Femur (tissue), 1 donor: ENCODE data around the gene MRTFA.

Experiments used
- DNase-seq: peaks from one replicate; pipeline ENCODE4 v3.0.0-alpha.2; 2017

Gene MRTFA

GRCh38 chr22:40485813-40486667 is 150.5 kb downstream of the MRTFA start:
- peak; percentile 52 for DNase-seq

GRCh38 chr22:40484906-40485669 is 151.4 kb downstream of the MRTFA start:
- peak; percentile 40 for DNase-seq

GRCh38 chr22:40482886-40483285 is 153.6 kb downstream of the MRTFA start:
- no peak for DNase-seq

DNA sequence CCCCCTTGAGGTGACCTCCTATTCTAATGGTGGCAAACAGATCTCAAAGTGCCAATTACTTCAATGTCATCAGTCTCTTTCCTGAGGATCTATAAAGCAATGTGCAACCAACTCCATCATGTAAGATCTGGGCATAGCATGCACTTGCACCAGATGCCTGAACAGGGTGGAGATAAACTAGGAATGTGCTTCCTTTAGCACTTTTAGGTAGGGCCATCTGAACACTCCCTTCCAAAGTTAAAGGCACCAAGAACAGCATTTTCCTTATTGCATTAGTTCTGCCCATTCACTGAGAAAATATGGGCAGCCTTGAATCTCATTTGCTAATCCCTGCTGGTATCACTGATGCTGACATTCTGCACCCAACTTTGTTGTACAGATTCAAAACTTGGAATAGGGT is 154.1 kb downstream of the MRTFA start:
- no peak for DNase-seq

DNA sequence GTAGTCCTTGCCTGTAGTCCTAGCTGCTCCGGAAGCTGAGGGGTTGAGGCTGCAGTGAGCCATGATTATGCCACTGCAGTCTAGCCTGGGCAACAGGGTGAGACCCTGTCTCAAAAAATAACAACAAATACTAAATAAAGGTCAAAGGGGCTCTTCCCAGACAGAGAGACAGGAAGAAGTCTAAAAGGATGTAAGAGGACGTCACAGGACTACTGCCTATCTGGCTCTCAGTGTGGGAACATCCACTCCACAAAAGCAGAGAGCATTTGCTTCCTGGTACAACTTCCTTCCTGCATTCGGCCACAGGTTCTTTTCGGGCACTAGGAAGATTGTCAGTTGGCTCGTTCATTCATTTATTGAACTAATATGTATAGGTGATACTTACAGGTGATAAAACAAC is 155.5 kb downstream of the MRTFA start:
- no peak for DNase-seq

DNA sequence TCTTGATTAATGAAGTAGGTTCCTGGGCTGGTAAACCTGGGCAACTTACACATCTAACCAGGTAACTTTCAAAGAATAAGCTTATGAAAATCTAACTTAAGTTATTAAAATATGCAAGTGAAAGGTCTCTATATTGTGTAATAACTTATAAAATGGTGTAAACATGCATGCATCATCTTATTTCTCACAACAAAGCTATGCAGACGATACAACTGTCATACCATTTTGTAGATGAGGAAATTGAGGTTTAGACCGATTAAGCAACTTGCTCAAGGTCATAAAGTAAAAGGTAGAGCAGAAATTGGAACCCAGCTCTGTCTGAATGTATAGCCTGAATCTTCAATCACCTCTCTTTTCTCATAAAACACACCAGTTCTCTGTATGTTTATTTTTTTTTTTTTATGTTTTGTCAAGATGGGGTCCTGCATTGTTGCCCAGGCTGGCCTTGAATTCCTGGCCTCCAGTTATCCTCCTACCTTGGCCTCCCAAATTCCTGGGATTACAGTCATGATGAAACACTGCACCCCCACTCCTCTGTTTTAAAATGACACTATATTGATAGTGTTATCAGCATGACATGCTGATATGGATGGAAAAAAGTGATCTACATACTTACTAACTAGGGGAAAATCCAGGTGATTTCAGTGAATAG is 156.5 kb downstream of the MRTFA start:
- DNase-seq, result no peak

DNA sequence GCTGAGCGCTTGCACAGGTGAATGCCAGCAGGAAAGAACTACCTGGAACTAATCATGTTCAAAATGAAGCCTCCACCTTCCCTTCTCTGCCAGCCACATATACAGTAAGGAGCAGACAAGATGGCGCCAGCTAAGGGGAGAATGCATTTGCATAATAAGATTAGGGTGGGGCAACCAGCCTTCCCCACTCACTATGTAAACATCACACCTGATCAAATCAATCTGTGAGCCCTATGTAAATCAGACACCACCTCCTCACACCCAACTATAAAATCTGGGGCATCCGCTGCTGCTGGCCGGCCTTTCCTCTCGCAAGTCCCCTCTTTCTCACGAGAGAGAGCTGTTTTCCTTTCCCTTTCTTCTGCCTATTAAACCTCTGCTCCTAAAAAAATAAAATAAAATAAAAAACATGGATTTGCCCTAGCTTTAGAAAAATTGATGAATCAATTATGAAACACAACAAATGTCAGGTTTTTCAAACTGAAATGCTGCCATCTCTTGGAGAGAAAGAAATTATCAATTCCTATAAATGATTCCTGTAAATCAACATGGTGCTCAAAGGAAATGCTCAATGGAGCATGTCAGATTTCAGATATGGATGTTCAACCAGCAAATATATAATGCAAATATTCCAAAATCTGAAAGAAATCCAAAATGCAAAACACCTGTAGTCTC is 157.3 kb downstream of the MRTFA start:
- no peak for DNase-seq

DNA sequence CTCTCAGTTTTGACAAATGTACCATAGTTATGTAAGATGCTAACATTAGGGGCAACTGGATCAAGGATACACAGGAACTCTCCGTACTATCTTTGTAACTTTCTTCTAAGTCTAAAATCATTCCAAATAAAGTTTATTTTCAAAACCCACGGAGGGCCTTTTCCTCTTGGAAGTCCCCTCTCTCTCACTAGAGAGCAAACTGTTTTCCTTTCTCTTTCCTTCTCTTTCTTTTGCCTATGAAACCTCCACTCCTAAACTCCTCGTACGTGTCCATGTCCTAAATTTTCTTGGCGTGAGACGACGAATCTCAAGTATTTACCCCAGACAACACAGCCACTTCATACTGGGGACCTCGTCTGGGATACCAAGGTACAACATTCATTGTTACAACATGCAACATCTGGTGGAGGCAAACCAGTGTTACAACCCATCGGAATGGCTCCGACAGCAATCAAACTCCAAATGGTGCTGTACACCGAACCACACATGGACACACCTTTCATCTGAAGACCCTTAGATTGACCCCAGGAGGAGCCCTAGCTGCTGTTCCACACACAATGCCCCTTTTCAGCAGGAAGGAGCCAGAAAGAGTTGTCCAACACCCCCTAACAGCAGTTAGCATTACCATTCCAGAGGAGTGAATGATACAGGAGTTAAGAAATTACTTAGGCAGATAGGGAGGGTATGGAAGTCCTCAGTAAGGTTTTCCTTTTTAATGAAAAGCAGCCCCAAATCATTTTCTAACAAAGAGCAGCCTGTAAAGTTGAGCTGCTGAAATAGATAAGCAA is 158.0 kb downstream of the MRTFA start:
- no peak for DNase-seq

DNA sequence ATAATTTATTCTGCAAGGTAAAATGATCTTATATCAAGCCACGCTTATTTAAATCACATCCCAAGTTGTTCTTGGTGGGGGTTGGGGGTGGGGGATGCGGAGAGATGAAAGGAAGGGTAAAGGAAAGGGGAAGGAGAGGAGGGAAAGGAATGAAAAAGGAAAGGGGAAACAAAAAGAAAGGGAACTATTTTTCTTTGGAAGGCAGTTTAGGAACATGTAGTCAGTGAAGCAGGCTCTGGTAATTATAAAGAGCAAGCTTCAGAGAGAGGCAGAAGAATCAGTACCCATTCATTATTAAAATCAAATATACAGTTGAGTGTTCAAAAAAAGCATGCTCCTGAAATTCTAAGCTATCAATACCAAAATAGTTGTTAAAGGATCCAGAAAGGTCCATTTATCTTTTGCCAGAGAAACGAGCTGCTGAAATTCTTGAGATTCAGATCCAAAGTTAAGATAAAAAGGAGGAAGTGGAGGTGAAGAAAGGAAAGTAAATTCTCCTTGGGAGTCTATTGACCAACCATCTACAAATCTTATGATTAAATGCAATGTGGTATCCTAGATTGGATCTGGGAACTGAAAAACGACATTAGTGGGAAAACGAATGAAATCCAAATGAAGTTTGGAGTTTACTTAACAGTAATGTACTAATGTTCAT is 158.7 kb downstream of the MRTFA start:
- DNase-seq, result no peak

GRCh38 chr22:40476341-40476740 is 160.2 kb downstream of the MRTFA start:
- DNase-seq, result no peak

DNA sequence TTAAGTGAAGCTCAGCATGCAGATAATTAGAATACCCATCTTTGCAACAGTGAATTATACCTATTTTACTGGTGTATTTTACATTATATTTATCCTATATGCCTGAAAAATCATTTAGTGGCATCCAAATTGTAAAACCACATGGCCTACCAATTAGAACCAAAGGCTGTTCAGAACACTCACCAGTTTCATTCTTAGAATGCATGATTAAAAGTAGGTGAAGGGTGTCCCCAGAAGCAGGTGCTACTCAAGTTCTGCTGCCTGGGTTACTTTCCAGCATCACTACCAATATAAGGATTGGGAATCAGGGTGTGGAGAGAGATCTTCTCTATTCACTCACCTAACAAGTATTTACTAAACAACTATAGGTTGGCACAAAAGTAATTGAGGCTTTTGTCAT is 162.8 kb downstream of the MRTFA start:
- DNase-seq, result no peak

GRCh38 chr22:40472579-40472978 is 163.9 kb downstream of the MRTFA start:
- DNase-seq, result no peak

GRCh38 chr22:40472051-40472450 is 164.5 kb downstream of the MRTFA start:
- DNase-seq, result no peak

DNA sequence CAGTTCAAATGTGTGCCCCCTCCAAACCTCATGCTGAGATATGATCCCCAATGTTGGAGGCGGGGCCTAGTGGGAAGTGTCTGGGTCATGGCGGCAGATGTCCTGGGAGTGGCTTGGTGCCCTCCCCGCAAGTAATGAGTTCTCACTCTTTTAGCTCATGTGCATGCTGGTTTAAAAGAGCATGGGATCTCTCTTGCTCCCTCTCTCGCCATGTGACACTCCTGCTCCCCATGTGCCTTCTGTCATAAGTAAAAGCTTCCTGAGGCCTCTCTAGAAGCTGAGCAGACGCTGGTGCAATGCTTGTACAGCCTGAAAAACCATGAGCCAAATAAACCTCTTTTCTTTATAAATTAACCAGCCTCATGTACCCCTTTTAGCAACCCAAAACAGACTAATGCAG is 167.3 kb downstream of the MRTFA start:
- DNase-seq, result no peak

- no peak for DNase-seq
These were observed 167.9 kb downstream of the MRTFA start for GRCh38 chr22:40468616-40469015.

GRCh38 chr22:40466976-40467375 is 169.5 kb downstream of the MRTFA start:
- no peak for DNase-seq

DNA sequence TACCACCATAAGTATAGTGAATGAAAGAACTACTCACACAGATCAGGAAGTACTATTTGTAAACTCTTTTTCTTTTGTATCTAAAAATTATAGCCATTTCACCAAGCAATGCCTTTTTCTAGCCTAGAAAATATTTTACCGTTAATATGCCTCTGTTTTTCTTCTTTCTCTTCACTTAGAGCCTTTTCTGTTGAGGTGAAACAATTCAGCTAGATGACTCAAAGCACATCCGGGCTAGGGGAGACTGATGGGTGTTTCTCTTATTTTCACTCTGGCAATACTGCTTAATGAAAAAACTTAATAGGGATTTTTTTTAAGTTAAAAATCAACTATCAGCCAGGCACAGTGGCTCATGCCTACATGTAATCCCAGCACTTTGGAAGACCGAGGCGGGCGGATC is 172.8 kb downstream of the MRTFA start:
- DNase-seq, result no peak

- DNase-seq, result no peak
These were observed 173.4 kb downstream of the MRTFA start for GRCh38 chr22:40463017-40463631.

GRCh38 chr22:40462195-40462984 is 174.1 kb downstream of the MRTFA start:
- no peak for DNase-seq

DNA sequence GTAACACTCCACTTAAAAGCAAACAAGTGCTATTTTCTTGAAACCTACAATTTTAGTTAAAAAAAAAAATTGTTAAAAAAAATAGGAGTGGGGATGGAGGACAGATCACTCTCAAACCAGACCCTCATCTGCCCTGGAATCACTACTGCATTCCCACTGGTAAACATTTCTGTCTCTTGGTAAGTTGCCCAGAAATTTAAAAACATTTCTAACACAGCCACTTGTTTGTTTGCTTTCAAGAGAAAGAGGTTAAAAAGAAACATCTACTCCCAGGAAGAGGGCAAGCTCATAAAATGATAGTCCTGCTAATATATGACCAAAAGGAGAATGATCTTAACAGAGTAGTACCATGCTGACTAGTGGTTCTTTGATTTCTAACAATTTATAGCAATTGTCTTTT is 182.8 kb downstream of the MRTFA start:
- no peak for DNase-seq
